HEK293T (cell line): ENCODE measurements around the gene PCDHGB6.
"Not testable (repeated sequence)": the region's sequence is repeated elsewhere in the genome, so short reads cannot be mapped to it uniquely, and the experiment has no call there.

Source experiments
- CTCF ChIA-PET: fragments of 350-600 bp; formaldehyde crosslinking; extraction: SDS; loops from one replicate; lab custom pipeline; 2021; ENCODE audit warnings: antibody characterized with exemption, inconsistent platforms; lab: Yijun Ruan, JAX
- POLR2A ChIA-PET: fragments of 350-600 bp; formaldehyde crosslinking; extraction: SDS; loops from one replicate; lab custom pipeline; 2020; ENCODE audit warnings: antibody characterized with exemption, inconsistent platforms; lab: Yijun Ruan, JAX
- DNase-seq: peaks from one replicate; pipeline ENCODE4 v3.0.0; 2012; ENCODE audit warnings: mixed read lengths; ENCODE audit errors: extremely low spot score
- ARNT ChIP-seq: fragments of 450-650 bp; IDR thresholded peaks from 2 replicates; pipeline ENCODE4 v1.6.1; 2017; ENCODE audit warnings: mild to moderate bottlenecking
- BHLHE40 ChIP-seq: fragments of 450-650 bp; IDR thresholded peaks from 2 replicates; pipeline ENCODE4 v1.6.1; 2016; ENCODE audit warnings: mild to moderate bottlenecking, moderate library complexity, borderline replicate concordance
- CTBP1 ChIP-seq: fragments of 450-650 bp; IDR thresholded peaks from 2 replicates; pipeline ENCODE4 v1.6.1; 2016; ENCODE audit warnings: borderline replicate concordance
- ELF4 ChIP-seq: fragments of 450-650 bp; IDR thresholded peaks from 2 replicates; pipeline ENCODE4 v1.6.1; 2017; ENCODE audit warnings: antibody characterized with exemption
- FOXA1 ChIP-seq: fragments of 450-650 bp; IDR thresholded peaks from 2 replicates; pipeline ENCODE4 v1.6.1; 2016; ENCODE audit warnings: mild to moderate bottlenecking
- FOXK2 ChIP-seq: fragments of 450-650 bp; IDR thresholded peaks from 2 replicates; pipeline ENCODE4 v1.6.1; 2016; ENCODE audit warnings: mild to moderate bottlenecking
- FOXM1 ChIP-seq: fragments of 450-650 bp; IDR thresholded peaks from 2 replicates; pipeline ENCODE4 v1.6.1; 2017; ENCODE audit warnings: mild to moderate bottlenecking, borderline replicate concordance
- HDGF ChIP-seq: fragments of 450-650 bp; IDR thresholded peaks from 2 replicates; pipeline ENCODE4 v1.6.1; 2017; ENCODE audit warnings: antibody characterized with exemption, borderline replicate concordance
- L3MBTL2 ChIP-seq: fragments of 450-650 bp; conservative IDR thresholded peaks from 2 replicates; pipeline ENCODE4 v1.6.1; 2016; ENCODE audit warnings: mild to moderate bottlenecking
- LEF1 ChIP-seq: fragments of 450-650 bp; IDR thresholded peaks from 2 replicates; pipeline ENCODE4 v1.6.1; 2017; ENCODE audit warnings: mild to moderate bottlenecking, borderline replicate concordance
- NFRKB ChIP-seq: fragments of 450-650 bp; IDR thresholded peaks from 2 replicates; pipeline ENCODE4 v1.6.1; 2016; ENCODE audit warnings: mild to moderate bottlenecking, moderate library complexity
- SP1 ChIP-seq: fragments of 450-650 bp; IDR thresholded peaks from 2 replicates; pipeline ENCODE4 v1.6.1; 2017
- SUZ12 ChIP-seq: fragments of 450-650 bp; IDR thresholded peaks from 2 replicates; pipeline ENCODE4 v1.6.1; 2016; ENCODE audit warnings: mild to moderate bottlenecking
- TARDBP ChIP-seq: fragments of 450-650 bp; IDR thresholded peaks from 2 replicates; pipeline ENCODE4 v1.6.1; 2016
- ZNF384 ChIP-seq: fragments of 450-650 bp; IDR thresholded peaks from 2 replicates; pipeline ENCODE4 v1.6.1; 2016
- TF ChIP-seq, protein P1 (sequence below): fragments of 450-650 bp; IDR thresholded peaks from 2 replicates; pipeline ENCODE4 v1.6.1; 2016

Gene PCDHGB6

DNA sequence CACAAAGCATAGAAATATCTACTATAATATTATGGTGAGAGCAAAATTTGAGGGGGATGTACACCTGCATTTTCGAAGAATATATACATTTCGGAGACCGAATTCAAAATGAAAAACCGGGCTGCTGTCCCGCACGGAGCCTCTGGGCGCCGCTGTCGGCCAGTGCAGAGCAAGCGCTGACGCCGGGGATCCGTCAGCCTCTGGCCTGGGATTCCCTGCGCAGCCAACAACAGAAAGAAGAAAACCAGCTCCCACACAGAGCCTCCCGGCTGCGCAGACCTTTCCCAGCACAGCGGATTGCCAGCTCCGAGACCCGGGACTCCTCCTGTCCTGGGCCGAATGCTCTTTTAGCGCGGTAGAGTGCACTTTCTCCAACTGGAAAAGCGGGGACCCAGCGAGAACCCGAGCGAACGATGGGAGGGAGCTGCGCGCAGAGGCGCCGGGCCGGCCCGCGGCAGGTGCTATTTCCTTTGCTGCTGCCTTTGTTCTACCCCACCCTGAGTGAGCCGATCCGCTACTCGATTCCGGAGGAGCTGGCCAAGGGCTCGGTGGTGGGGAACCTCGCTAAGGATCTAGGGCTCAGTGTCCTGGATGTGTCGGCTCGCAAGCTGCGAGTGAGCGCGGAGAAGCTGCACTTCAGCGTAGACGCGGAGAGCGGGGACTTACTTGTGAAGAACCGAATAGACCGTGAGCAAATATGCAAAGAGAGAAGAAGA, at the start of gene PCDHGB6:
Gene PCDHGB6 (plus strand): TSS at position 232 of the 716 bp plus-strand sequence. CDS start 182 bp downstream, at position 414.
- CTCF ChIA-PET, POLR2A ChIA-PET: not testable (repeated sequence)

GRCh38 chr5:141359790-141360426, 47.9 kb upstream of the PCDHGB6 start, which contains the start of gene PCDHGB2:
Gene PCDHGB2, plus strand, starts transcription at chr5:141359994. Its CDS starts 142 bp downstream, at chr5:141360136.
- TF ChIP-seq NFRKB (no peak), LEF1 (no peak), FOXK2 (no peak), L3MBTL2 (no peak), CTBP1 (no peak), TARDBP (no peak), SP1 (no peak), ZNF384 (no peak), FOXM1 (no peak), HDGF (no peak), FOXA1 (no peak), BHLHE40 (no peak), ARNT (no peak), SUZ12 (no peak), ELF4 (no peak)
- TF ChIP-seq, protein P1, sequence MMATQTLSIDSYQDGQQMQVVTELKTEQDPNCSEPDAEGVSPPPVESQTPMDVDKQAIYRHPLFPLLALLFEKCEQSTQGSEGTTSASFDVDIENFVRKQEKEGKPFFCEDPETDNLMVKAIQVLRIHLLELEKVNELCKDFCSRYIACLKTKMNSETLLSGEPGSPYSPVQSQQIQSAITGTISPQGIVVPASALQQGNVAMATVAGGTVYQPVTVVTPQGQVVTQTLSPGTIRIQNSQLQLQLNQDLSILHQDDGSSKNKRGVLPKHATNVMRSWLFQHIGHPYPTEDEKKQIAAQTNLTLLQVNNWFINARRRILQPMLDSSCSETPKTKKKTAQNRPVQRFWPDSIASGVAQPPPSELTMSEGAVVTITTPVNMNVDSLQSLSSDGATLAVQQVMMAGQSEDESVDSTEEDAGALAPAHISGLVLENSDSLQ: no peak
- peak; percentile 14 for DNase-seq
- ChIA-PET POLR2A (no interaction called here), CTCF (interaction anchor here (0.6 to 0.9 kb wide), 2 partner anchors 153 to 204 kb away, joined by 4 to 5 read pairs; no protein-coding TSS in a partner anchor)

More for the DNA sequence above, at the start of gene PCDHGB6:
- not testable (repeated sequence) for DNase-seq

- ChIA-PET POLR2A (no interaction called here), CTCF (no interaction called here)
- DNase-seq: no peak
- no peak for TF ChIP-seq LEF1
- TF ChIP-seq, protein P1: no peak
- TF ChIP-seq TARDBP: no peak
- no peak for TF ChIP-seq L3MBTL2
- TF ChIP-seq ZNF384: no peak
- TF ChIP-seq SUZ12: no peak
- no peak for TF ChIP-seq FOXA1
- no peak for TF ChIP-seq SP1
- no peak for TF ChIP-seq FOXM1
- no peak for TF ChIP-seq BHLHE40
- no peak for TF ChIP-seq FOXK2
- TF ChIP-seq HDGF: no peak
- no peak for TF ChIP-seq NFRKB
Observed at GRCh38 chr5:141360685-141361084, 47.1 kb upstream of the PCDHGB6 start.

DNA sequence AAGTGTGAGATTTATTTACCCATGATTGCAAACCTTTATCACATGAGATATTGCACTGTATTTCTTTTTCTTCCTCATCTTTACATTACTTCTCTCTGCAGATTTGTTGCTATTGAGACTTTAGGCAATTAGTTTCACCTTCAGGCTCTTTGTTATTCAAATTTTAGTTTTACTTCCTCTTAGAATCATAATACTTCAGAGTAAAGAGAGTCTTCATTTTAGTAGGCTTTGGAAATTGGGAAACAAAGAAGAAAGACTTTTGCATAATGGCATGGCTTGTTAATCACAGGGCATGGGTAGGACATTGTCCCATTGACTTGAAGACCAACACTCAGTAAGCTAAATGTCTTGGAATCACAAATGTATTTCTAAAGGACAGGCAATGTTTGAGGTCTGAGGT, 45.1 kb upstream of the PCDHGB6 start:
- no peak for TF ChIP-seq SP1
- no peak for TF ChIP-seq SUZ12
- TF ChIP-seq HDGF: no peak
- TF ChIP-seq, protein P1: no peak
- TF ChIP-seq FOXK2: no peak
- TF ChIP-seq NFRKB: no peak
- no peak for TF ChIP-seq TARDBP
- no peak for TF ChIP-seq ELF4
- no peak for TF ChIP-seq L3MBTL2
- TF ChIP-seq CTBP1: no peak
- no peak for TF ChIP-seq FOXM1
- no peak for TF ChIP-seq LEF1
- TF ChIP-seq BHLHE40: no peak
- no peak for TF ChIP-seq FOXA1
- TF ChIP-seq ARNT: no peak
- TF ChIP-seq ZNF384: no peak
- DNase-seq: no peak
- ChIA-PET POLR2A (no interaction called here), CTCF (no interaction called here)

GRCh38 chr5:141363952-141364660, 43.7 kb upstream of the PCDHGB6 start, which contains the start of gene PCDHGA5:
Gene PCDHGA5, plus strand, starts transcription at chr5:141364162. Its CDS starts 169 bp downstream, at chr5:141364331.
- POLR2A ChIA-PET: no interaction called here
- DNase-seq: no peak
- CTCF ChIA-PET: interaction anchor here (0.6 kb wide), 1 partner anchor 44 kb away, joined by 3 read pairs; no protein-coding TSS in a partner anchor
- no peak for TF ChIP-seq ZNF384
- TF ChIP-seq TARDBP: no peak
- TF ChIP-seq, protein P1: no peak
- no peak for TF ChIP-seq L3MBTL2
- TF ChIP-seq NFRKB: no peak
- no peak for TF ChIP-seq ELF4
- TF ChIP-seq FOXA1: no peak
- no peak for TF ChIP-seq LEF1
